Calu3 (cell line): Measurements from ENCODE around the gene NCS1. TPM values are rescaled to one million over a fixed set of nuclear protein-coding genes. Genes with fewer than 3 reads are reported as not detected.

ENCODE experiments used
- BruUV-seq: library from RNA; stranded (reverse); fragments of 400-500 nt; replicated peaks from 2 replicates; lab custom pipeline; 2021; lab: Mats Ljungman, UMichigan
- CTCF ChIA-PET: fragments of 300-600 bp; sonication (Branson Sonifier 250); formaldehyde crosslinking; loops from one replicate; lab custom pipeline; 2022; ENCODE audit warnings: antibody characterized with exemption; lab: Charles Lee
- DNase-seq: peaks from one replicate; pipeline ENCODE4 v3.0.0; 2022
- H3K27ac Mint-ChIP-seq: one replicate; pipeline ENCODE4 v1.8.0; 2022; ENCODE audit warnings: mixed read lengths; ENCODE audit not compliant: unreplicated experiment
- H3K27me3 Mint-ChIP-seq: one replicate; pipeline ENCODE4 v1.8.0; 2022; ENCODE audit warnings: mixed read lengths; ENCODE audit not compliant: unreplicated experiment
- H3K36me3 Mint-ChIP-seq: one replicate; pipeline ENCODE4 v1.8.0; 2022; ENCODE audit warnings: mild to moderate bottlenecking, moderate library complexity, mixed read lengths; ENCODE audit not compliant: insufficient read depth, unreplicated experiment
- H3K4me1 Mint-ChIP-seq: one replicate; pipeline ENCODE4 v1.8.0; 2022; ENCODE audit warnings: mild to moderate bottlenecking, low read depth, mixed read lengths; ENCODE audit not compliant: unreplicated experiment
- H3K4me3 Mint-ChIP-seq: one replicate; pipeline ENCODE4 v1.8.0; 2022; ENCODE audit warnings: mild to moderate bottlenecking, low read depth, moderate library complexity, mixed read lengths; ENCODE audit not compliant: unreplicated experiment
- H3K9me3 Mint-ChIP-seq: one replicate; pipeline ENCODE4 v1.8.0; 2022; ENCODE audit warnings: low read depth, mixed read lengths; ENCODE audit not compliant: unreplicated experiment
- intact Hi-C: fragments of 100-400 bp; cut with micrococcal nuclease; formaldehyde crosslinking; loops from one replicate; pipeline ENCODE4 v1.10.0; 2022; ENCODE audit not compliant: unreplicated experiment
- total RNA-seq: library from RNA; stranded (reverse); gene quantifications from 2 replicates; pipeline ENCODE4 v1.2.3, GENCODE V29; 2022
- TF ChIP-seq, protein P1 (sequence below): fragments of 200-600 bp; IDR thresholded peaks from one replicate; pipeline ENCODE4 v1.8.0; 2022; ENCODE audit warnings: antibody characterized with exemption; ENCODE audit not compliant: unreplicated experiment

Gene NCS1
- total RNA-seq, 1 experiment from 2014 or later: 16.1 TPM

DNA sequence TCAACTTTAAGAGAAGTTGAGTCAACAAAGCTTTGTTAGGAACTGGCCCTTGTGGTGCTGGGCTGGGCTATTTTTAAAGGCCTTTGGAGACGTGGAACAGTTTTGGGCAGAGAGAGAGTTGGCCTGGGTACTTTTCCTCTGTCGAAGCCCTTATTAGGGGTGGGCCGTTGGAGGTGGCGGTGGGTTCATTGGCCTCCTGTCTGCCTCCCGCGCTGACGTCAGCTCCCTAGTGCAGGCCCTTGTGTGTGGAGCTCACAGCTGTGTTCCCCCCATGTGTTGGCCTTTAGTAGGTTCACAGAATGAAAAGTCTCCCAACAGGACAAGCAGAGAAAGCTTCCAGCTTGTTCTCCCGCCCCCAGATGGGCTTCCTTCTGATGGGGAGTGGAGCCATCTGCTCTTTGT lies 2.7 kb downstream of the NCS1 start:
- CTCF ChIA-PET: no interaction called here
- Mint-ChIP-seq H3K4me3 (no peak overlapping the region), H3K27me3 (peaks cover 15% of the 10 kb centered on the region), H3K9me3 (no peaks in the 10 kb centered on the region), H3K36me3 (peaks cover 9% of the 10 kb centered on the region), H3K4me1 (no peaks in the 10 kb centered on the region), H3K27ac (no peak overlapping the region)
- TF ChIP-seq, protein P1, sequence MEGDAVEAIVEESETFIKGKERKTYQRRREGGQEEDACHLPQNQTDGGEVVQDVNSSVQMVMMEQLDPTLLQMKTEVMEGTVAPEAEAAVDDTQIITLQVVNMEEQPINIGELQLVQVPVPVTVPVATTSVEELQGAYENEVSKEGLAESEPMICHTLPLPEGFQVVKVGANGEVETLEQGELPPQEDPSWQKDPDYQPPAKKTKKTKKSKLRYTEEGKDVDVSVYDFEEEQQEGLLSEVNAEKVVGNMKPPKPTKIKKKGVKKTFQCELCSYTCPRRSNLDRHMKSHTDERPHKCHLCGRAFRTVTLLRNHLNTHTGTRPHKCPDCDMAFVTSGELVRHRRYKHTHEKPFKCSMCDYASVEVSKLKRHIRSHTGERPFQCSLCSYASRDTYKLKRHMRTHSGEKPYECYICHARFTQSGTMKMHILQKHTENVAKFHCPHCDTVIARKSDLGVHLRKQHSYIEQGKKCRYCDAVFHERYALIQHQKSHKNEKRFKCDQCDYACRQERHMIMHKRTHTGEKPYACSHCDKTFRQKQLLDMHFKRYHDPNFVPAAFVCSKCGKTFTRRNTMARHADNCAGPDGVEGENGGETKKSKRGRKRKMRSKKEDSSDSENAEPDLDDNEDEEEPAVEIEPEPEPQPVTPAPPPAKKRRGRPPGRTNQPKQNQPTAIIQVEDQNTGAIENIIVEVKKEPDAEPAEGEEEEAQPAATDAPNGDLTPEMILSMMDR: no peak
- DNase-seq: no peak
- intact Hi-C loops: no loop called here
- TSS peak; percentile 11 for BruUV-seq

DNA sequence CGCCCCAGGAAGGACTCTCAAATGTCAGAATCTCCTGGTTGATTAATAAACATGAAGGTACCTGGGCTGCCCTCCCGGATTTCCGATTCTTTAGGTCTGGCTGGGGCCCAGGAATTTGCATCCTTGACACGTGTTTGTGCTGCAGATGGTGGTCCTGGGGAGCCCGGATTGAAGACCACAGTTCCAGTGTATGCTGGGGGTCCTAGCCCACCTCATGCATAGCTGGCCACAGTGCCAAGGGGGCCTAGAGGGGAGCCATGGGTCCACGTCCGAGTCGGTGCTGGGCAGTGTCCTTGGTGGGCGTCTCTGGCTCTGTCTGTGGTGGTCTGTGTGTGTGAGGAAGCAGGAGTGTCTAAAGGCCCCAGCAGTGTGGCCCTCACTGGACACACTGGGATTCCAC lies 3.2 kb downstream of the NCS1 start:
- BruUV-seq: no TSS peak
- peaks cover 9% of the 10 kb centered on the region for H3K36me3 Mint-ChIP-seq
- CTCF ChIA-PET: no interaction called here
- no peak overlapping the region for H3K4me3 Mint-ChIP-seq
- H3K4me1 Mint-ChIP-seq: no peaks in the 10 kb centered on the region
- no peak for DNase-seq
- TF ChIP-seq, protein P1: no peak
- H3K27ac Mint-ChIP-seq: no peak overlapping the region
- H3K27me3 Mint-ChIP-seq: peaks cover 11% of the 10 kb centered on the region
- intact Hi-C loops: no loop called here
- no peaks in the 10 kb centered on the region for H3K9me3 Mint-ChIP-seq

DNA sequence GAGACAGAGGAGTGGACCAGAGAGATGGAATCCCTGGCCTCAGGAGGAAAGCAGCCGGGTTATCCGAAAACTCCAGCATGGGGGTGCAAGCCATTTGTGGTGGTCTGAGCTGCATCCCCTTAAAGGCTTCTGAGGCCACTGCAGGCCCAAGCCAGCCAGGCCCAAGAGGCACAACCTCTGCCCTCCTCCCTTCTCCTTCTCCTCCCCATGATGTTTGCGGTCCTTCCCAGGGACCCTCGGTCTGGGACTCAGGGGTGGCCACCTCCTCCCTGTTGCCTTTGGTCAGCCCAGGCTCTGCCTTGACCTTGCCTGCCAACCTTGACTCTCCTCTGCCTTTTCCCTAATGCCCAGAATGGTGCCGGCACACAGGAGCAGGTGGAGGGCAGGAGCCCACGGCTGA lies 4.6 kb downstream of the NCS1 start:
- BruUV-seq: no TSS peak
- TF ChIP-seq, protein P1: no peak
- CTCF ChIA-PET: no interaction called here
- H3K4me3 Mint-ChIP-seq: no peak overlapping the region
- DNase-seq: no peak
- no peak overlapping the region for H3K27ac Mint-ChIP-seq
- intact Hi-C loops: no loop called here
- no peaks in the 10 kb centered on the region for H3K4me1 Mint-ChIP-seq
- H3K36me3 Mint-ChIP-seq: peaks cover 9% of the 10 kb centered on the region
- no peaks in the 10 kb centered on the region for H3K27me3 Mint-ChIP-seq
- H3K9me3 Mint-ChIP-seq: no peaks in the 10 kb centered on the region

DNA sequence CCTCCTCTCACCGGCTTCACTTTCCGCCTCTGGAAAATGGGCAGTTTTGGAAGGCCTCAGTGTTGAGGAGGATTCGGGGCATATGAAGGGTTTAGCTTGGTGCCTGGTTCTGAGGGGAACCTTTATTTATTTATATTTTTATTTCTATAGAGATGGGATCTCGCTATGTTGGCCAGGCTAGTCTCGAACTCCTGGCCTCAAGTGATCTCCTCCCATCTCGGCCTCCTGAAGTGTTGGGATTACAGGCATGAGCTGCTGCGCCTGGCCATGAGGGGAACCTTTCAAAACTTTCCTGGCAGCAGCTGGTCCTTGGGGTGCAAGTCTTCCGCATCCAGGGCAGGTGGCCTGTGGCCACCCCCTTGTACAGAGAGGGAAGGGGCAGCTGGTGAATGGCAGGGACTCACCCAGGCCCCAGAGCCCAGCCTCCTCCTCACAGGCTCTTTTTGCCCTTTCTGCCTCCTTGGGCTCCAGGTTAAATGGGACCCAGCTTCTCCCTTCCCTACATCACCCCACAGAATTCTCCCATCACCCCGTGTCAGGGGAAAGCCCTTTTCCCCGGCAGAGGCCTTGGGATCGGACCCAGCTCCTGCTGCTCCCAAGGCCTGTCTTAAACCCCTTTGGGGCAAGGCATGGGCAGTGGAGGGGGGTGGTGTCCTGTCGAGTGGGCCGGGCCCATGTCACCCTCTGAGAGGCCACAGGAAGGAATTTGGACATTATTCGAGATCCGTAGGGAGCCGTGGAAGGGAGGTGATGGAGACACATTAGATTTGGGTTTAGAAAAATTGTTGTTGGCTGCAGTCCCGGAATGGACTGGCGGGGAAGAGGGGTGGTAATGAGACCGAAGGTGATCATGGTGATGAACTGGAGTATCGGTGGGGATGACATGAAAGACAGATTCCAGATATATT lies 5.9 kb downstream of the NCS1 start:
- no peak overlapping the region for H3K27ac Mint-ChIP-seq
- peaks cover 1% of the 10 kb centered on the region for H3K4me1 Mint-ChIP-seq
- BruUV-seq: no TSS peak
- no peak overlapping the region for H3K4me3 Mint-ChIP-seq
- H3K27me3 Mint-ChIP-seq: no peaks in the 10 kb centered on the region
- intact Hi-C loops: no loop called here
- TF ChIP-seq, protein P1: no peak
- H3K36me3 Mint-ChIP-seq: peaks cover 6% of the 10 kb centered on the region
- no peaks in the 10 kb centered on the region for H3K9me3 Mint-ChIP-seq
- CTCF ChIA-PET: no interaction called here
- no peak for DNase-seq
